GM19099 (cell line): ENCODE data around the gene RAB29.

ENCODE experiments used
- POLR2A ChIP-seq: IDR thresholded peaks from 3 replicates; pipeline ENCODE4 v1.6.1; 2011; ENCODE audit warnings: low read depth; ENCODE audit not compliant: insufficient read length; ENCODE audit errors: extremely low read depth

The RAB29 gene

GRCh38 chr1:205729945-205730610 lies 45.2 kb downstream of the RAB29 start:
- no peak for TF ChIP-seq POLR2A

- TF ChIP-seq POLR2A: no peak
Observed at GRCh38 chr1:205726619-205727125, 48.6 kb downstream of the RAB29 start.

- no peak for TF ChIP-seq POLR2A
Observed at GRCh38 chr1:205725514-205725913, 49.8 kb downstream of the RAB29 start.

DNA sequence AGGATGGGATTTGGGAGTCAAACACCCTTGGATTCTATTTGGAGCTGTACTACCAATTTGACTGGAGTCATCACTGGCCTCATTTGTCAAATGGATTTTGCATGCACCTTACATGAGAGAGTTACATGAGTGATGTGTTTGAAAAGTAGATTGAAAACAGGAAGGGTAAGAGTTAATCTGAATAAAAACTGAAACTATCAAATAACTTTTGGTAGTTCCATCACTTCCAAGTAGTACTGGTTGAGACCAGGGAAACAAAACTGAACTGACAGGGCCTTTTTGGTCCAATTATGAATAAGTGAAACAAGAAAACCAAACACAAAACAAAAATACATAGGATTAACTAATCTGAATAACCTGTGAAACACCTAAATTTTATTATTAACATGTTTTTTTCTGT lies 55.5 kb downstream of the RAB29 start:
- TF ChIP-seq POLR2A: no peak

- TF ChIP-seq POLR2A: no peak
Observed at GRCh38 chr1:205719015-205719414, 56.3 kb downstream of the RAB29 start.
